GM23338 (cell line): ENCODE data around the gene RAMACL.

Experiments
- CREB1 ChIP-seq: fragments of 250-450 bp; sonication (Bioruptor Pico); IDR thresholded peaks from 2 replicates; pipeline ENCODE4 v1.5.0; 2020; ENCODE audit warnings: low read depth, mild to moderate bottlenecking, moderate library complexity
- EZH2 ChIP-seq: fragments of 200-600 bp; sonication (generic); IDR thresholded peaks from one replicate; pipeline ENCODE4 v1.8.0; 2017; ENCODE audit warnings: antibody characterized with exemption, mild to moderate bottlenecking, low read depth; ENCODE audit not compliant: unreplicated experiment
- EZH2phosphoT487 ChIP-seq: fragments of 200-600 bp; sonication (generic); IDR thresholded peaks from one replicate; pipeline ENCODE4 v1.8.1; 2018; ENCODE audit warnings: antibody characterized with exemption; ENCODE audit not compliant: unreplicated experiment
- POLR2AphosphoS5 ChIP-seq: IDR thresholded peaks from 2 replicates; pipeline ENCODE4 v1.6.1; 2016; ENCODE audit warnings: antibody characterized with exemption, low read depth
- REST ChIP-seq: IDR thresholded peaks from one replicate; pipeline ENCODE4 v1.6.1; 2018; ENCODE audit warnings: antibody characterized with exemption; ENCODE audit not compliant: unreplicated experiment
- STAT1 ChIP-seq: IDR thresholded peaks from one replicate; pipeline ENCODE4 v1.6.1; 2016; ENCODE audit warnings: antibody characterized with exemption; ENCODE audit not compliant: unreplicated experiment
- TF ChIP-seq, protein P1 (sequence below), 2 experiments: fragments of 200-600 bp in 1 of 2; sonication (generic) in 1 of 2; conservative IDR thresholded peaks; 2 replicates each; pipeline versions ENCODE4 v1.5.1 to v1.6.1; 2016 to 2017; ENCODE audit warnings: antibody characterized with exemption in 2 of 2, low read depth in 2 of 2, mild to moderate bottlenecking in 2 of 2, moderate library complexity in 1 of 2

DNA sequence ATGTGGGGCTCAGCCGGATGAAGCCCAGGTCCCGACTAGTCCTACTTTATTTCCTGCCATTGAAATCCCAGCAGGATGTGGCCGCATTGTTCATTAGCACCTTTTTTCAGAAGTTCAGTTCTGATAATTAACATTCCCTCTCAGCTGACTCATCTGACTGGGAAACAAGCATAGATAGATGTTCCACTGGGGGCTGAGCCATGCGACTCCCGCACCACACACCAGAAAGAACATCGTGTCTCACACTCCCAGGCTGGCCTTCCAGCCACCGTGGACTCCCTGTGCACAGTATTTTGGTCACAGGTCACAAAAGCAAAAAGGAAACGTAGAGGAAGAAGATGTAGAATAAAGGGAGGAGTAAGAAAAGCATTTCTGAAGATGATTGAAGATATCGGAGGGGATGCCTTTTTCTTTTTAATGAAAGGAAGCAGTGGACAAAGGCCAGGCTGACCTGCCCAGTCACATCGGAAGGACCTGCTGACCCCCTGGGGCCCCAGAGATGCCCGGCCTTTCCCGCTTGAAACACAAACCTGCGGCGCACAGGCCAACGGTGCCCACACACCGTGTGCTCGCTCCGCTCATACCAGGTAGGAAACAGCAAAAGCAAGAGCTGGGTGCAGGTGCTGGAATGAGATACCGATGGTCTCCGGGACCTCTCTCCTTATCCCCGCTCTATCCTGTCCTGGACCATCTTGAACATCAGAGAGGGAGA lies 28.7 kb upstream of the RAMACL start:
- TF ChIP-seq STAT1 = no peak
- TF ChIP-seq, protein P1, sequence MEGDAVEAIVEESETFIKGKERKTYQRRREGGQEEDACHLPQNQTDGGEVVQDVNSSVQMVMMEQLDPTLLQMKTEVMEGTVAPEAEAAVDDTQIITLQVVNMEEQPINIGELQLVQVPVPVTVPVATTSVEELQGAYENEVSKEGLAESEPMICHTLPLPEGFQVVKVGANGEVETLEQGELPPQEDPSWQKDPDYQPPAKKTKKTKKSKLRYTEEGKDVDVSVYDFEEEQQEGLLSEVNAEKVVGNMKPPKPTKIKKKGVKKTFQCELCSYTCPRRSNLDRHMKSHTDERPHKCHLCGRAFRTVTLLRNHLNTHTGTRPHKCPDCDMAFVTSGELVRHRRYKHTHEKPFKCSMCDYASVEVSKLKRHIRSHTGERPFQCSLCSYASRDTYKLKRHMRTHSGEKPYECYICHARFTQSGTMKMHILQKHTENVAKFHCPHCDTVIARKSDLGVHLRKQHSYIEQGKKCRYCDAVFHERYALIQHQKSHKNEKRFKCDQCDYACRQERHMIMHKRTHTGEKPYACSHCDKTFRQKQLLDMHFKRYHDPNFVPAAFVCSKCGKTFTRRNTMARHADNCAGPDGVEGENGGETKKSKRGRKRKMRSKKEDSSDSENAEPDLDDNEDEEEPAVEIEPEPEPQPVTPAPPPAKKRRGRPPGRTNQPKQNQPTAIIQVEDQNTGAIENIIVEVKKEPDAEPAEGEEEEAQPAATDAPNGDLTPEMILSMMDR (conservative IDR thresholded peaks at IDR 0.05; ENCODE audit: low read depth in 2 of 2) = no peak
- TF ChIP-seq EZH2phosphoT487 = no peak
- TF ChIP-seq EZH2 = no peak
- no peak for TF ChIP-seq POLR2AphosphoS5
- TF ChIP-seq REST = no peak
- no peak for TF ChIP-seq CREB1 (CRISPR knock-in tag)
